GM18873 (cell line): ENCODE data around the gene MYO5B.
"Not testable (repeated sequence)": the region's sequence is repeated elsewhere in the genome, so short reads cannot be mapped to it uniquely, and the experiment has no call there.

Experiments
- ATAC-seq: cut with Tn5 transposase; IDR thresholded peaks from one replicate; pipeline ENCODE4 v1.9.1; 2021; ENCODE audit warnings: mild to moderate bottlenecking, moderate library complexity, moderate number of reproducible peaks; ENCODE audit not compliant: unreplicated experiment, low FRiP score

MYO5B gene

DNA sequence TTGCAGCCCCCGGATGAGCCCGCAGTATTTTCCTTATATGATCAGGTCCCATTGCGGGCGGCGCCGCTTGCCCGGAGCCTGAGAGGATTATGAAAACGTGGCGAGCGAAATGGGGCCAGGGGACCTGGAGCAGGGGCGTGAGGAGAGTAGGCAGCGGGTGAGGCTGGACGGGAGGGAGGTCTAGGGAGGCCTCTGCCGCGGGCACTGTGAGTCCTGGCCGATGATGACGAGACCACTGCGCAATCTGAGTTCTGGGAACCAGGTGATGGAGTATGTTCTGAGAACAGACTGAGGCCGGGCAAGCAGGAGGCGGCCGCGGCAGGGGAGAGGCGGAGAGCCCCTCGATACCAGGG is 380.8 kb downstream of the MYO5B start:
- ATAC-seq: peak; percentile 12

DNA sequence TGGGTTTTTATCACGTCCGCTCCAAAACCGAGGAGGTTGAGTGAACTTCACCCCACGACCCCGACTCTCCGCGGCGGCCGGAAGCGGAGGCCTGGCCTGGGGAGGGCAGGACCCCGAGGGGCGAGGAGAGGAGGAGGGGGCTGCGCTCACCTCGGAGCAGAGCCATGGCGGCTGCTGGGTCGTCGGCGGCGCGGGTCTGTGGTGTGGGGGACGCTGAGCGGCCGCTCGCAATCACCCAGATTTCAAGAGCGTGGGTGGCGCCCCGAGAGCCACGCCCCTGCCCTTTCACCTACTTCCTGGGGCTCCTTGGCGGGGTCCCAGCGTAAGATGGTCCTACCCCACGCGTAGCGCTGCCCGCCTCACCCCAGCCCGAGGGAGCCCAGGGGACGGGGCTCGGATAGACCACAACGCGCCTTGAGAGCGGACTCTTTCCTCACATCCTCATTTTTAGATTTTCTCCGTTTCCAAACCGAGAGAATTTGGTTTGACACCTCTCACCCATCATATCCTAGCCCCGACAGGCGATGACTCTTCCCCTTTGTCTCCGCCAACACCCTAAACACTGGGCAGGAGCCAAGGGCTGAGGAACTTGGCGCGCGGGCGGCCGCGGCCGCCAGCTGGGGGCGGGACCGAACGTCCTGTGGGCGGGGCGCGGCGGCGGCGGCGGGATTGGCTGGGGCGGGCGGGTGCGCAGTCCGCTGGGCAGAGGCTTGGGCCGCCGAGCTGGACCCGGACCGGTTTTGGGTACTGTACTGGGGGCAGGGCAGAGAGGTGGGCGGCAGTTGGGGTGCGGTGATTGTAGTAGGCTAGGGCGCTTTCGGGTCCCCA is 381.4 kb downstream of the MYO5B start, which contains the start of gene ACAA2:
Gene ACAA2 (minus strand): TSS at position 215 of the 828 bp plus-strand sequence. CDS start 49 bp downstream, at position 166.
- ATAC-seq: peak; percentile 72

GRCh38 chr18:49813069-49813318 is 382.0 kb downstream of the MYO5B start:
- ATAC-seq: peak; percentile 28

DNA sequence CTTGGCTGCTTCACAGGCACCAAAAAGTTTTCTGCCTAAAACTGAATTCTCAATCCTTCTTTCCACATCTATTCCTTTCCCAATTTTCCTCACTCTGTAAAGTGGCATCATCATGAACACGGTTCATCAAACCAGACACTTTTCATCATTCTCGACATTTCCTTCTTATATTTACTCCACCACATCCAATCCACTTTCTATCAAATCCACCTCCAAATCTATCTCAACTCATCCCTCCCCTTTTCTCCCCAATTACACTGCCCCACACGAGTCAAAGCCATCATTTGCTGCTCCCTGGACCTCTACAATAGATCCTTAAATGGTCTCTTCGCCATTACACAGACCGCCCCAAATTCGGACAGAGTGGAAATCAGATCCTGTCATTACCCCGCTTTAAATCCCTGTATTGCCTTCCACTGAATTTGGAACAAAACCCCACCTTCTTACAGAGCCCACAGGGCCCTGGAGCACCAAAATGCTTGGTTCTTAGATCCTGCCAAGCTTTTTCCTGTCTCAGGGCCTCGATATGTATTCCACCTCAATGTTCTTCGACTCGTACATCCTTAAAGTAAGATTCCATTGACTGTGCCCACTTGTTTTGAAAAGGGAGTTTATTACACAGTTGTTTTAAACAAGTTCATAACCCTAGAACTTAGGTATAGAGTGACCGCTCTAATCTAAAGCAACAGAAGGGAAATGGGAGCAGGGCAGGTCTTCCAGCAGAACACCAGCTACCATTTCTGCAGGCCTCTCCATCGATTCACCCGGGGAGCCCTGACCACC is 382.5 kb downstream of the MYO5B start:
- ATAC-seq: no peak

- ATAC-seq: no peak
These were observed 383.6 kb downstream of the MYO5B start for GRCh38 chr18:49811151-49811938.

GRCh38 chr18:49808553-49809191 is 386.3 kb downstream of the MYO5B start:
- ATAC-seq: not testable (repeated sequence)

GRCh38 chr18:49804096-49804495 is 390.9 kb downstream of the MYO5B start:
- no peak for ATAC-seq

GRCh38 chr18:49802623-49803022 is 392.3 kb downstream of the MYO5B start:
- ATAC-seq: no peak

DNA sequence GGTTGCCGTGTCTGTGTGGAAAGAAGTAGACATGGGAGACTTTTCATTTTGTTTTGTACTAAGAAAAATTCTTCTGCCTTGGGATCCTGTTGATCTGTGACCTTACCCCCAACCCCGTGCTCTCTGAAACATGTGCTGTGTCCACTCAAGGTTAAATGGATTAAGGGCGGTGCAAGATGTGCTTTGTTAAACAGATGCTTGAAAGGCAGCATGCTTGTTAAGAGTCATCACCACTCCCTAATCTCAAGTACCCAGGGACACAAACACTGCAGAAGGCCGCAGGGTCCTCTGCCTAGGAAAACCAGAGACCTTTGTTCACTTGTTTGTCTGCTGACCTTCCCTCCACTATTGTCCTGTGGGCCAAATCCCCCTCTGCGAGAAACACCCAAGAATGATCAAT is 394.5 kb downstream of the MYO5B start:
- not testable (repeated sequence) for ATAC-seq

- ATAC-seq: not testable (repeated sequence)
These were observed 395.1 kb downstream of the MYO5B start for GRCh38 chr18:49799806-49800205.

DNA sequence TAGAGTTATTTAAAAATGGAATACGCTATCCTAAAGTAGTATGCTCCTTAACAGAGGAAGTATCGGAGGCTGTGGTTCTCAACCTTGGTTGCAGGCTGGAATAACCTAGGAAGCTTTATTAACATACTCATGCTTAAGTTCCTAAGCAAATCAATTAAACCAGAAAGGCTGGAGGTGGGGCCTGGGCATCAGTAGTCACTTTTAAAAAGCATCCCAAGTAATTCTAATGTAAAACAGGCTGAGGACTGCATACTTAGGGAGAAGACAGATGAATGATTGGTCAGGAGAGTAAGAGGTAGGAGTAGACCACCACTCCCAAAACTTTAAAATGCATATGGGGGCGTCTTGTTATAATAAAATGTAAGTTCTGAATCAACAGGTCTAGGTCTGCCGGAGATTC is 396.9 kb downstream of the MYO5B start:
- no peak for ATAC-seq

DNA sequence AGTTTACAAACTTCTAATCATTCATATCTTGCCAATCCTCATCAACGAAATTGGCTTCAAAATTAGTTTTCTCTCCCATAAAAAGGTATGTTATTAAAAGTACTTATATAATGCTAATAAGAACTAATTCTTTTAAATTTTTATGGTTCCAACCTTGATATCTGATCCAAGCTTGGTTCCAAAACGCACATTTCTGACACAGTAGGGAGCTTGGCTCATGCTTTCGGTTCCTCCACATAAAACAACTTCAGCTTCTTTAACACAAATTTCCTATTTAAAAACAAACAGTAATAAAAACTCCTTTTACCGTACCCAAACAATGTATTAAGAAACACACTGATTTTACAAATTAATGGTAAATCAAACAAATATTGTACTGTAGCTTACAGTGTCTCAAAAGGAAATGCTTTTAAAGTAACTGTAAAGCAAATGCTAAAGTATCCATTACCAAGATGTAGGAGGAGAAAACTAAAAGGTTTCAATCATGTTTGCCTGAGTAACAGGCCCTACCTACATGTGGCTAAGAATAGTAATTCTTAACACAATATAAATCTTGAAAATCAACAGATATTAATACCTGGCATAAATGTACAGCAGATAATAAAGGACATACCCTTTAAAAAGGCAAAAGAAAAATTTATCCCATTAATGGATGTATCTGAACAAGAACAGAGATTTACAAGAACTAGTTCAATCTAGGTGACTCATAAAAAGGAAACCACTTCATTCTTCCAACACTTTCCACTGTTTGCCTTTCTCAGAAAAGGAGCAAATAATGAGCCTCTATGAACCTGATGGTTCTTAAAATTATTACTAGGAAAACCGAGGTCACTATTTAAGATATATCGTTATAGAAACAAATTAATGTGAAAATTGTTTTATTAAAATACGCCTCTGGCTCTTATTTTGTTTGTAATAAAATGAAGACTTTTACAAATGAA is 399.1 kb downstream of the MYO5B start:
- ATAC-seq: no peak

DNA sequence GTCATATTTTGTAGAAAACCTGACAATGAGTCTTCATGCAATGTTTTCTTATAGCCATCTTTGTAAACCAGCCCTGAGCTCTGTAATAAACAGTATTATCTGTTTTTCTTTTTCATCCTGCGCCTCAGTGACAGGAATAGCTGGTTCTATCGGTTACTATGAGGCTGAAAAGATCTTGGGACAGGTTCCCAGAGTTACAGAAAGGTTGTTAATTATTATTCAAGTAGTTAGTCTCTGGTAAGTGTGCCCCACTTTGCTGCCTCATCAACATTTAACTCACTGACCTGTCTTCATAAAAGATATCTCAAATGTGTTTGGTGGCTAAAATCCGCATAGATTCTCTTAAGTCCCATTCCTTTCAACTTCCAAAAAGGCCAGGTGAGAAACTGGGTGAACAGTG is 400.2 kb downstream of the MYO5B start:
- no peak for ATAC-seq

GRCh38 chr18:49789560-49790134 is 405.3 kb downstream of the MYO5B start:
- not testable (repeated sequence) for ATAC-seq

GRCh38 chr18:49788327-49788898 is 406.5 kb downstream of the MYO5B start:
- no peak for ATAC-seq

GRCh38 chr18:49786019-49786720 is 408.8 kb downstream of the MYO5B start:
- ATAC-seq: no peak

- no peak for ATAC-seq
These were observed 410.3 kb downstream of the MYO5B start for GRCh38 chr18:49784427-49785185.
